CD14-positive monocyte (primary cell): Measurements from ENCODE around the gene ZNF544. TPM values are rescaled to one million over a fixed set of nuclear protein-coding genes. Genes with fewer than 3 reads are reported as not detected.

Experiments used
- DNase-seq, 3 donors: peaks; one replicate each; pipeline ENCODE4 v3.0.0-alpha.2; 2011 to 2022
- H2AFZ ChIP-seq: 2 replicates; pipeline ENCODE4 v1.6.0; 2012; ENCODE audit warnings: mild to moderate bottlenecking, low read depth, low read length, inconsistent platforms; ENCODE audit not compliant: insufficient read depth, poor library complexity, severe bottlenecking
- H3K27ac ChIP-seq, 2 donors: 1 replicate in 1 of 2; 2 replicates in 1 of 2; pipeline ENCODE4 v1.5.1; 2012 to 2013; ENCODE audit warnings: low read length in 2 of 2, control low read depth in 1 of 2, inconsistent platforms in 1 of 2, low read depth in 1 of 2, mild to moderate bottlenecking in 1 of 2
- H3K27me3 ChIP-seq, 2 donors: one replicate each; pipeline versions ENCODE4 v1.6.0 to v1.6.1; 2011 to 2013; ENCODE audit warnings: low read length in 2 of 2; ENCODE audit not compliant: control insufficient read depth in 2 of 2, insufficient read depth in 2 of 2
- H3K36me3 ChIP-seq, 2 donors: replicated peaks in 1 of 2; 1 replicate in 1 of 2; 2 replicates in 1 of 2; pipeline versions ENCODE4 v1.5.1 to v1.6.1; 2012 to 2013; ENCODE audit warnings: low read length in 2 of 2, control low read depth in 1 of 2, inconsistent platforms in 1 of 2, mild to moderate bottlenecking in 1 of 2; ENCODE audit not compliant: insufficient read depth in 2 of 2, control insufficient read depth in 1 of 2
- H3K4me1 ChIP-seq, 2 donors: 1 replicate in 1 of 2; 2 replicates in 1 of 2; pipeline versions ENCODE4 v1.5.1 to v1.6.1; 2012 to 2013; ENCODE audit warnings: low read length in 2 of 2, control low read depth in 1 of 2, inconsistent platforms in 1 of 2, mild to moderate bottlenecking in 1 of 2, moderate library complexity in 1 of 2; ENCODE audit not compliant: insufficient read depth in 2 of 2, control insufficient read depth in 1 of 2
- H3K4me2 ChIP-seq: replicated peaks from 2 replicates; pipeline ENCODE3; 2012; ENCODE audit warnings: low read length, moderate library complexity, mild to moderate bottlenecking; ENCODE audit not compliant: poor library complexity, severe bottlenecking; ENCODE audit errors: extremely low read depth
- H3K4me3 ChIP-seq, 3 experiments: fragments of 200-600 bp in 1 of 3; sonication (generic) in 1 of 3; replicated peaks in 1 of 3; 1 replicate in 2 of 3; 2 replicates in 1 of 3; pipeline ENCODE4 v1.5.1; 2011 to 2013; ENCODE audit warnings: low read length in 3 of 3, mild to moderate bottlenecking in 3 of 3, control low read depth in 2 of 3, low read depth in 2 of 3, inconsistent platforms in 1 of 3, moderate library complexity in 1 of 3
- H3K79me2 ChIP-seq: 2 replicates; pipeline ENCODE4 v1.6.0; 2012; ENCODE audit warnings: mild to moderate bottlenecking, control low read depth, inconsistent platforms, low read length, moderate library complexity; ENCODE audit not compliant: insufficient read depth
- H3K9ac ChIP-seq: 2 replicates; pipeline ENCODE4 v1.6.0; 2017; ENCODE audit warnings: low read length, mild to moderate bottlenecking; ENCODE audit not compliant: insufficient read depth, poor library complexity, severe bottlenecking
- H3K9me3 ChIP-seq, 2 donors: replicated peaks in 1 of 2; 1 replicate in 1 of 2; 2 replicates in 1 of 2; pipeline versions ENCODE4 v1.5.1 to v1.6.1; 2012 to 2013; ENCODE audit warnings: low read length in 2 of 2, control low read depth in 1 of 2; ENCODE audit not compliant: control insufficient read depth in 1 of 2, insufficient read depth in 1 of 2
- H4K20me1 ChIP-seq: 2 replicates; pipeline ENCODE4 v1.6.0; 2012; ENCODE audit warnings: mild to moderate bottlenecking, low read length, control low read depth, moderate library complexity; ENCODE audit not compliant: insufficient read depth
- H3K27ac Mint-ChIP-seq, 7 donors: one replicate each; pipeline ENCODE4 v1.8.0; 2020; ENCODE audit warnings: mild to moderate bottlenecking in 7 of 7, mixed read lengths in 7 of 7, moderate library complexity in 6 of 7, inconsistent platforms in 2 of 7
- H3K27me3 Mint-ChIP-seq, 3 donors: one replicate each; pipeline ENCODE4 v1.8.0; 2021 to 2022; ENCODE audit warnings: low read depth in 3 of 3, mild to moderate bottlenecking in 3 of 3, mixed read lengths in 3 of 3, moderate library complexity in 3 of 3, inconsistent platforms in 1 of 3
- H3K36me3 Mint-ChIP-seq, 2 donors: one replicate each; pipeline ENCODE4 v1.8.0; 2020; ENCODE audit warnings: mixed read lengths in 2 of 2, inconsistent platforms in 1 of 2, mild to moderate bottlenecking in 1 of 2
- H3K4me1 Mint-ChIP-seq: one replicate; pipeline ENCODE4 v1.8.0; 2020; ENCODE audit warnings: mild to moderate bottlenecking, mixed read lengths
- H3K4me3 Mint-ChIP-seq, 2 donors: one replicate each; pipeline ENCODE4 v1.8.0; 2020; ENCODE audit warnings: mild to moderate bottlenecking in 2 of 2, mixed read lengths in 2 of 2, moderate library complexity in 1 of 2
- H3K9me3 Mint-ChIP-seq, 7 donors: one replicate each; pipeline ENCODE4 v1.8.0; 2020 to 2022; ENCODE audit warnings: mixed read lengths in 7 of 7, mild to moderate bottlenecking in 6 of 7, moderate library complexity in 6 of 7, inconsistent platforms in 2 of 7
- WGBS: methylation state at CpG from one replicate; pipeline ENCODE4 v1.1.5; 2013; ENCODE audit warnings: missing lambda C conversion rate; ENCODE audit not compliant: insufficient coverage; 5-methylcytosine and 5-hydroxymethylcytosine counted together
- intact Hi-C, 2 donors: fragments of 100-400 bp; cut with micrococcal nuclease; formaldehyde crosslinking; loops; one replicate each; pipeline versions ENCODE4 v1.15.0 to v1.15.1; 2023
- polyA plus RNA-seq, 3 donors: library from polyadenylated mRNA; depleted of rRNA in 1 of 3; unstranded in 2 of 3; stranded (reverse) in 1 of 3; fragments of 300-500 nt in 2 of 3; fragments of >200 nt in 1 of 3; fragmentation: Illumina TruSeq in 2 of 3; gene quantifications; 1 replicate in 2 of 3; 2 replicates in 1 of 3; pipeline ENCODE4 v1.2.3, GENCODE V29; 2012 to 2021
- TF ChIP-seq, protein P1 (sequence below): fragments of 200-600 bp; IDR thresholded peaks from one replicate; pipeline ENCODE4 v1.8.0; 2022; ENCODE audit warnings: antibody characterized with exemption, mild to moderate bottlenecking

Gene ZNF544
- polyA plus RNA-seq, 3 donors, result 1.5 to 7.9 (median 2.2) TPM

GRCh38 chr19:58209577-58209976 lies 19.1 kb upstream of the ZNF544 start:
- intact Hi-C loops, result loop anchor here in 1 of 2 donors (10.0 kb wide), 1 partner anchor 45 kb away; no protein-coding TSS in a partner anchor
- Mint-ChIP-seq H3K36me3 (peaks cover 83 to 91% of the 10 kb centered on the region in 2 donors), H3K9me3 (peaks cover 83 to 100% (median 99%) of the 10 kb centered on the region in 7 donors), H3K27me3 (no peaks in the 10 kb centered on the region), H3K4me3 (no peak overlapping the region), H3K27ac (no peak overlapping the region), H3K4me1 (no peaks in the 10 kb centered on the region)
- H3K36me3 ChIP-seq, result peaks cover 69 to 97% of the 10 kb centered on the region in 2 donors
- no peak overlapping the region for H3K4me2 ChIP-seq
- H3K27me3 ChIP-seq, result no peaks in the 10 kb centered on the region
- WGBS, result 97% methylated on average over 8 of the region's 8 CpGs
- H3K9me3 ChIP-seq, result peaks cover 92 to 100% of the 10 kb centered on the region in 2 donors
- H3K4me3 ChIP-seq, result peak overlapping the region in 1 of 3 experiments; percentile 47
- no peak for DNase-seq
- H3K4me1 ChIP-seq, result no peaks in the 10 kb centered on the region
- no peak overlapping the region for H2AFZ ChIP-seq
- H3K9ac ChIP-seq, result no peak overlapping the region
- peaks cover 4% of the 10 kb centered on the region for H3K79me2 ChIP-seq
- TF ChIP-seq, protein P1, sequence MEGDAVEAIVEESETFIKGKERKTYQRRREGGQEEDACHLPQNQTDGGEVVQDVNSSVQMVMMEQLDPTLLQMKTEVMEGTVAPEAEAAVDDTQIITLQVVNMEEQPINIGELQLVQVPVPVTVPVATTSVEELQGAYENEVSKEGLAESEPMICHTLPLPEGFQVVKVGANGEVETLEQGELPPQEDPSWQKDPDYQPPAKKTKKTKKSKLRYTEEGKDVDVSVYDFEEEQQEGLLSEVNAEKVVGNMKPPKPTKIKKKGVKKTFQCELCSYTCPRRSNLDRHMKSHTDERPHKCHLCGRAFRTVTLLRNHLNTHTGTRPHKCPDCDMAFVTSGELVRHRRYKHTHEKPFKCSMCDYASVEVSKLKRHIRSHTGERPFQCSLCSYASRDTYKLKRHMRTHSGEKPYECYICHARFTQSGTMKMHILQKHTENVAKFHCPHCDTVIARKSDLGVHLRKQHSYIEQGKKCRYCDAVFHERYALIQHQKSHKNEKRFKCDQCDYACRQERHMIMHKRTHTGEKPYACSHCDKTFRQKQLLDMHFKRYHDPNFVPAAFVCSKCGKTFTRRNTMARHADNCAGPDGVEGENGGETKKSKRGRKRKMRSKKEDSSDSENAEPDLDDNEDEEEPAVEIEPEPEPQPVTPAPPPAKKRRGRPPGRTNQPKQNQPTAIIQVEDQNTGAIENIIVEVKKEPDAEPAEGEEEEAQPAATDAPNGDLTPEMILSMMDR, result no peak
- no peaks in the 10 kb centered on the region for H4K20me1 ChIP-seq
- no peak overlapping the region for H3K27ac ChIP-seq

GRCh38 chr19:58212336-58213074 lies 16.2 kb upstream of the ZNF544 start:
- Mint-ChIP-seq H3K4me1 (no peaks in the 10 kb centered on the region), H3K9me3 (peaks cover 74 to 100% (median 99%) of the 10 kb centered on the region in 7 donors), H3K27me3 (peaks cover 0 to 2% (median 0%) of the 10 kb centered on the region in 3 donors), H3K27ac (no peak overlapping the region), H3K4me3 (no peak overlapping the region), H3K36me3 (peaks cover 56 to 70% of the 10 kb centered on the region in 2 donors)
- Histone ChIP-seq H3K79me2 (no peaks in the 10 kb centered on the region), H3K9ac (no peak overlapping the region), H3K36me3 (peaks cover 54 to 68% of the 10 kb centered on the region in 2 donors), H3K9me3 (peaks cover 95 to 100% of the 10 kb centered on the region in 2 donors), H3K4me2 (no peak overlapping the region), H4K20me1 (no peaks in the 10 kb centered on the region), H3K4me1 (no peaks in the 10 kb centered on the region), H3K27me3 (no peaks in the 10 kb centered on the region), H3K27ac (no peak overlapping the region), H3K4me3 (peak overlapping the region in 1 of 3 experiments; percentile 59), H2AFZ (no peak overlapping the region)
- DNase-seq, result no peak
- 94% methylated on average over 12 of the region's 17 CpGs for WGBS
- TF ChIP-seq, protein P1, result no peak
- intact Hi-C loops, result no loop called here
